Esophagus muscularis mucosa (tissue), 4 donors: Measurements from ENCODE around the gene TMEM132E.

Experiments
- CTCF ChIP-seq, 3 experiments: fragments of 200-600 bp in 2 of 3; fragments of 450-650 bp in 1 of 3; sonication (generic) in 2 of 3; IDR thresholded peaks; one replicate each; pipeline ENCODE4 v1.5.1; 2017 to 2019; ENCODE audit warnings: antibody characterized with exemption in 3 of 3, mild to moderate bottlenecking in 2 of 3, moderate library complexity in 1 of 3
- EP300 ChIP-seq: sonication (generic); formaldehyde crosslinking; IDR thresholded peaks from one replicate; pipeline ENCODE4 v1.6.1; 2017; ENCODE audit warnings: antibody characterized with exemption
- POLR2AphosphoS5 ChIP-seq, 2 donors: sonication (generic); formaldehyde crosslinking; IDR thresholded peaks; one replicate each; pipeline ENCODE4 v1.6.1; 2017; ENCODE audit warnings: antibody characterized with exemption in 2 of 2

DNA sequence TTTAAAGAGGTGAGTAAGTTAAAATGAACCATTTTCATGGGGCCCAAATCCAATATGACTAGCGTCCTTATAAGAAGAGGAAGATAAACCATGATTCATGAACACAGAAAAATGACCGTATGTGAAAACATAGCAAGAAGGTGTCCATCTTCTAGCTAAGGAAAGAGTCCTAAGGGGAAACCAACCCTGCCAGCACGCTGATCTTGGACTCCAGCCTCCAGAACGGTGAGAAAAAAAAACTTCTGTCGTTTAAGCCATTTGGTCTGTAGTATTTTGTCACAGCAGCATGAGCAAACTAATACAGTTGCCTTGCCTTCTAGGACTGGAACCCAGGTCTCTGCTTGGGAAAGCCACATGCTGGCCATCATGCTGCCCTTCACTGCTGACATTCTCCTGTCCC, 4.2 kb upstream of the TMEM132E start:
- TF ChIP-seq CTCF (IDR thresholded peaks at IDR 0.05) (no peak), POLR2AphosphoS5 (IDR thresholded peaks at IDR 0.05) (no peak), EP300 (no peak)
